SK-N-DZ (cell line): ENCODE measurements around the gene ARL4C.

Experiments used
- DNase-seq: peaks from one replicate; pipeline ENCODE4 v3.0.0-alpha.2; 2015; ENCODE audit warnings: low spot score

The ARL4C gene

GRCh38 chr2:234500394-234501006 lies 3.6 kb upstream of the ARL4C start:
- peak; percentile 69 for DNase-seq

GRCh38 chr2:234497594-234498235 lies 834 bp upstream of the ARL4C start:
- DNase-seq: no peak

- peak; percentile 50 for DNase-seq
Observed at GRCh38 chr2:234496055-234496834, 636 bp downstream of the ARL4C start.

- DNase-seq: no peak
Observed at GRCh38 chr2:234495251-234496054, 1.4 kb downstream of the ARL4C start.

GRCh38 chr2:234494361-234495250 lies 2.3 kb downstream of the ARL4C start:
- DNase-seq: no peak

- no peak for DNase-seq
Observed at GRCh38 chr2:234493796-234494195, 3.1 kb downstream of the ARL4C start.

- DNase-seq: no peak
Observed at GRCh38 chr2:234492717-234493485, 4.0 kb downstream of the ARL4C start.

GRCh38 chr2:234491897-234492296 lies 5.0 kb downstream of the ARL4C start:
- DNase-seq: no peak

- DNase-seq: no peak
Observed at GRCh38 chr2:234491281-234491680, 5.6 kb downstream of the ARL4C start.

- no peak for DNase-seq
Observed at GRCh38 chr2:234490271-234491091, 6.4 kb downstream of the ARL4C start.

GRCh38 chr2:234488913-234489451 lies 7.9 kb downstream of the ARL4C start:
- no peak for DNase-seq

GRCh38 chr2:234488486-234488885 lies 8.4 kb downstream of the ARL4C start:
- DNase-seq: no peak

GRCh38 chr2:234487356-234487755 lies 9.5 kb downstream of the ARL4C start:
- no peak for DNase-seq

- no peak for DNase-seq
Observed at GRCh38 chr2:234483568-234484251, 13.2 kb downstream of the ARL4C start.

GRCh38 chr2:234481301-234481700 lies 15.6 kb downstream of the ARL4C start:
- DNase-seq: no peak

GRCh38 chr2:234480337-234480736 lies 16.5 kb downstream of the ARL4C start:
- DNase-seq: peak; percentile 91

- peak; percentile 42 for DNase-seq
Observed at GRCh38 chr2:234479465-234479864, 17.4 kb downstream of the ARL4C start.

- DNase-seq: no peak
Observed at GRCh38 chr2:234478121-234478858, 18.6 kb downstream of the ARL4C start.
